Esophagus muscularis mucosa (tissue), 4 donors: ENCODE measurements around the gene SPSB1. TPM values are rescaled to one million over a fixed set of nuclear protein-coding genes. Genes with fewer than 3 reads are reported as not detected.

Experiments
- DNase-seq: peaks from one replicate; pipeline ENCODE4 v3.0.0-alpha.2; 2017; ENCODE audit errors: extremely low spot score
- H3K27ac ChIP-seq, 4 donors: fragments of 200-600 bp; sonication (generic); replicated peaks in 1 of 4; 1 replicate in 3 of 4; 2 replicates in 1 of 4; pipeline ENCODE4 v1.5.1; 2016 to 2019; ENCODE audit warnings: mild to moderate bottlenecking in 1 of 4
- H3K27me3 ChIP-seq, 4 donors: fragments of 200-600 bp; sonication (generic); one replicate each; pipeline versions ENCODE4 v1.5.1 to v1.6.0; 2016 to 2019
- H3K36me3 ChIP-seq, 4 donors: fragments of 200-600 bp; sonication (generic); one replicate each; pipeline ENCODE4 v1.5.1; 2016 to 2019
- H3K4me1 ChIP-seq, 4 donors: fragments of 200-600 bp; sonication (generic); one replicate each; pipeline ENCODE4 v1.5.1; 2016 to 2019
- H3K4me3 ChIP-seq, 4 donors: fragments of 200-600 bp; sonication (generic); 1 replicate in 2 of 4; 2 replicates in 2 of 4; pipeline ENCODE4 v1.5.1; 2016 to 2019; ENCODE audit warnings: mild to moderate bottlenecking in 4 of 4, moderate library complexity in 1 of 4
- H3K9me3 ChIP-seq, 4 donors: fragments of 200-600 bp; sonication (generic); 1 replicate in 3 of 4; 2 replicates in 1 of 4; pipeline ENCODE4 v1.5.1; 2016 to 2019
- CTCF ChIP-seq, 3 experiments: fragments of 200-600 bp in 2 of 3; fragments of 450-650 bp in 1 of 3; sonication (generic) in 2 of 3; IDR thresholded peaks; one replicate each; pipeline ENCODE4 v1.5.1; 2017 to 2019; ENCODE audit warnings: antibody characterized with exemption in 3 of 3, mild to moderate bottlenecking in 2 of 3, moderate library complexity in 1 of 3
- EP300 ChIP-seq: sonication (generic); formaldehyde crosslinking; IDR thresholded peaks from one replicate; pipeline ENCODE4 v1.6.1; 2017; ENCODE audit warnings: antibody characterized with exemption
- POLR2A ChIP-seq: fragments of 450-650 bp; IDR thresholded peaks from one replicate; pipeline ENCODE4 v1.6.1; 2017; ENCODE audit warnings: antibody characterized with exemption, moderate library complexity, mild to moderate bottlenecking, low read depth
- POLR2AphosphoS5 ChIP-seq, 2 donors: sonication (generic); formaldehyde crosslinking; IDR thresholded peaks; one replicate each; pipeline ENCODE4 v1.6.1; 2017; ENCODE audit warnings: antibody characterized with exemption in 2 of 2
- WGBS: methylation state at CpG from one replicate; pipeline ENCODE4 v1.1.5; 2018; 5-methylcytosine and 5-hydroxymethylcytosine counted together
- intact Hi-C: fragments of 100-400 bp; cut with DNase I; formaldehyde crosslinking; loops from one replicate; pipeline ENCODE4 v1.15.1; 2023
- total RNA-seq, 4 donors: library from RNA; depleted of rRNA; stranded (reverse); fragments of >200 nt; gene quantifications; one replicate each; pipeline versions ENCODE4 v1.1.0 to v1.2.1, GENCODE V29; 2016

Gene SPSB1
- total RNA-seq, 4 donors from 2014 or later: 61.0 to 104 (median 97.4) TPM

- no peak for TF ChIP-seq POLR2AphosphoS5 (IDR thresholded peaks at IDR 0.05)
- Histone ChIP-seq H3K36me3 (no peaks in the 10 kb centered on the region), H3K4me1 (peaks cover 20 to 94% (median 90%) of the 10 kb centered on the region in 4 donors), H3K9me3 (no peaks in the 10 kb centered on the region), H3K27me3 (no peaks in the 10 kb centered on the region), H3K4me3 (no peak overlapping the region), H3K27ac (peak overlapping the region in 2 of 4 donors; percentile 35 to 42)
- no peak for DNase-seq
- intact Hi-C loops: no loop called here
- 80% methylated on average over 8 of the region's 8 CpGs for WGBS
Measured at GRCh38 chr1:9346566-9346965, 53.9 kb downstream of the SPSB1 start.

GRCh38 chr1:9347095-9347850 is 54.6 kb downstream of the SPSB1 start:
- H3K27me3 ChIP-seq: no peaks in the 10 kb centered on the region
- H3K36me3 ChIP-seq: no peaks in the 10 kb centered on the region
- DNase-seq: no peak
- no peak for TF ChIP-seq POLR2AphosphoS5 (IDR thresholded peaks at IDR 0.05)
- TF ChIP-seq CTCF (IDR thresholded peaks at IDR 0.05): no peak
- TF ChIP-seq EP300: no peak
- no peak for TF ChIP-seq POLR2A
- H3K4me1 ChIP-seq: peaks cover 28 to 94% (median 90%) of the 10 kb centered on the region in 4 donors
- intact Hi-C loops: no loop called here
- H3K27ac ChIP-seq: peak overlapping the region in 1 of 4 donors; percentile 21
- no peak overlapping the region for H3K4me3 ChIP-seq
- WGBS: 65% methylated on average over 14 of the region's 14 CpGs
- no peaks in the 10 kb centered on the region for H3K9me3 ChIP-seq

GRCh38 chr1:9349331-9349851 is 56.7 kb downstream of the SPSB1 start:
- Histone ChIP-seq H3K27me3 (no peaks in the 10 kb centered on the region), H3K9me3 (no peaks in the 10 kb centered on the region), H3K36me3 (no peaks in the 10 kb centered on the region), H3K4me3 (no peak overlapping the region), H3K27ac (peak overlapping the region; percentile 35 to 54 (median 40)), H3K4me1 (peaks cover 32 to 100% (median 98%) of the 10 kb centered on the region in 4 donors)
- no peak for DNase-seq
- 64% methylated on average over 14 of the region's 22 CpGs for WGBS
- TF ChIP-seq POLR2AphosphoS5 (IDR thresholded peaks at IDR 0.05) (peak in 1 of 2 donors; percentile 28), EP300 (no peak)
- intact Hi-C loops: no loop called here

GRCh38 chr1:9350013-9350908 is 57.6 kb downstream of the SPSB1 start:
- Histone ChIP-seq H3K36me3 (peaks cover 0 to under 1% (median 0%) of the 10 kb centered on the region in 4 donors), H3K27me3 (no peaks in the 10 kb centered on the region), H3K9me3 (no peaks in the 10 kb centered on the region), H3K4me3 (no peak overlapping the region), H3K27ac (peak overlapping the region; percentile 28 to 46 (median 35)), H3K4me1 (peaks cover 24 to 100% (median 98%) of the 10 kb centered on the region in 4 donors)
- intact Hi-C loops: no loop called here
- 56% methylated on average over 20 of the region's 20 CpGs for WGBS
- TF ChIP-seq POLR2A: no peak
- peak in 1 of 2 donors; percentile 38 for TF ChIP-seq POLR2AphosphoS5 (IDR thresholded peaks at IDR 0.05)
- DNase-seq: no peak

- Histone ChIP-seq H3K27me3 (no peaks in the 10 kb centered on the region), H3K27ac (peak overlapping the region; percentile 15 to 59 (median 32)), H3K36me3 (peaks cover 2 to 7% (median 5%) of the 10 kb centered on the region in 4 donors), H3K4me3 (no peak overlapping the region), H3K4me1 (peaks cover 24 to 100% (median 98%) of the 10 kb centered on the region in 4 donors), H3K9me3 (no peaks in the 10 kb centered on the region)
- TF ChIP-seq POLR2AphosphoS5 (IDR thresholded peaks at IDR 0.05) (no peak), CTCF (IDR thresholded peaks at IDR 0.05) (no peak), POLR2A (no peak)
- 97% methylated on average over 4 of the region's 4 CpGs for WGBS
- intact Hi-C loops: no loop called here
- no peak for DNase-seq
Measured at GRCh38 chr1:9350960-9351359, 58.3 kb downstream of the SPSB1 start.
